ENCODE data around the gene HES5.
A peak's percentile ranks its signal among the peaks of the same experiment; 100 is the strongest.

HES5 gene

GRCh38 chr1:2561898-2562895, 32.1 kb upstream of the HES5 start:
- H3K9me3 ChIP-seq (ENCODE audit: insufficient read depth, low read length): no peaks in the 10 kb centered on the region
- peaks cover 5% of the 10 kb centered on the region for H3K4me1 ChIP-seq (ENCODE audit: low read length)
- H3K27me3 ChIP-seq (ENCODE audit: low read depth, low read length): no peaks in the 10 kb centered on the region
- H3K9ac ChIP-seq (ENCODE audit: low read length): no peak overlapping the region
- H3K4me2 ChIP-seq (ENCODE audit: low read length): no peak overlapping the region
- H3K4me3 ChIP-seq (ENCODE audit: low read length): no peak overlapping the region
- no peaks in the 10 kb centered on the region for H4K20me1 ChIP-seq (ENCODE audit: insufficient read depth, low read length)
- H3K36me3 ChIP-seq (replicated peaks; ENCODE audit: low read depth, low read length): peaks cover 14% of the 10 kb centered on the region
- H2AFZ ChIP-seq (ENCODE audit: low read depth, low read length): no peak overlapping the region
- H3K27ac ChIP-seq (ENCODE audit: low read length): no peak overlapping the region
- no peaks in the 10 kb centered on the region; the same call in 1 of the 2 replicates for H3K79me2 ChIP-seq (ENCODE audit: low read length)
- TF ChIP-seq CTCF (IDR thresholded peaks at IDR 0.05; ENCODE audit: low read depth, low read length) (peak; percentile 34; the same call in 1 of the 2 replicates), EZH2phosphoT487 (IDR thresholded peaks at IDR 0.05; ENCODE audit: low read depth) (no peak)

- Histone ChIP-seq H4K20me1 (ENCODE audit: insufficient read depth, low read length) (no peaks in the 10 kb centered on the region), H3K9me3 (ENCODE audit: insufficient read depth, low read length) (no peaks in the 10 kb centered on the region), H3K27me3 (ENCODE audit: low read depth, low read length) (no peaks in the 10 kb centered on the region), H3K79me2 (ENCODE audit: low read length) (no peaks in the 10 kb centered on the region; the same call in 1 of the 2 replicates), H3K27ac (ENCODE audit: low read length) (no peak overlapping the region), H3K9ac (ENCODE audit: low read length) (no peak overlapping the region), H3K4me1 (ENCODE audit: low read length) (peaks cover 11% of the 10 kb centered on the region), H2AFZ (ENCODE audit: low read depth, low read length) (no peak overlapping the region), H3K36me3 (replicated peaks; ENCODE audit: low read depth, low read length) (peaks cover 14% of the 10 kb centered on the region), H3K4me3 (ENCODE audit: low read length) (no peak overlapping the region), H3K4me2 (ENCODE audit: low read length) (no peak overlapping the region)
- no peak for TF ChIP-seq EZH2phosphoT487 (IDR thresholded peaks at IDR 0.05; ENCODE audit: low read depth)
These were observed 31.4 kb upstream of the HES5 start for GRCh38 chr1:2561446-2561845.

- no peak overlapping the region for H3K27ac ChIP-seq (ENCODE audit: low read length)
- peaks cover 14% of the 10 kb centered on the region for H3K36me3 ChIP-seq (replicated peaks; ENCODE audit: low read depth, low read length)
- H3K9ac ChIP-seq (ENCODE audit: low read length): no peak overlapping the region
- H3K79me2 ChIP-seq (ENCODE audit: low read length): no peaks in the 10 kb centered on the region; the same call in 1 of the 2 replicates
- no peaks in the 10 kb centered on the region for H4K20me1 ChIP-seq (ENCODE audit: insufficient read depth, low read length)
- H3K9me3 ChIP-seq (ENCODE audit: insufficient read depth, low read length): no peaks in the 10 kb centered on the region
- no peak overlapping the region for H3K4me3 ChIP-seq (ENCODE audit: low read length)
- peaks cover 17% of the 10 kb centered on the region for H3K4me1 ChIP-seq (ENCODE audit: low read length)
- H3K27me3 ChIP-seq (ENCODE audit: low read depth, low read length): no peaks in the 10 kb centered on the region
- H3K4me2 ChIP-seq (ENCODE audit: low read length): no peak overlapping the region
- no peak overlapping the region for H2AFZ ChIP-seq (ENCODE audit: low read depth, low read length)
- TF ChIP-seq EZH2phosphoT487 (IDR thresholded peaks at IDR 0.05; ENCODE audit: low read depth) (no peak), CTCF (IDR thresholded peaks at IDR 0.05; ENCODE audit: low read depth, low read length) (no peak)
These were observed 30.4 kb upstream of the HES5 start for GRCh38 chr1:2560299-2561073.

- Histone ChIP-seq H3K79me2 (ENCODE audit: low read length) (no peaks in the 10 kb centered on the region; the same call in 1 of the 2 replicates), H3K9ac (ENCODE audit: low read length) (no peak overlapping the region), H3K4me1 (ENCODE audit: low read length) (peaks cover 24% of the 10 kb centered on the region), H2AFZ (ENCODE audit: low read depth, low read length) (no peak overlapping the region), H3K4me2 (ENCODE audit: low read length) (no peak overlapping the region), H3K36me3 (replicated peaks; ENCODE audit: low read depth, low read length) (peaks cover 14% of the 10 kb centered on the region), H3K9me3 (ENCODE audit: insufficient read depth, low read length) (no peaks in the 10 kb centered on the region), H3K4me3 (ENCODE audit: low read length) (no peak overlapping the region), H3K27ac (ENCODE audit: low read length) (no peak overlapping the region), H4K20me1 (ENCODE audit: insufficient read depth, low read length) (no peaks in the 10 kb centered on the region), H3K27me3 (ENCODE audit: low read depth, low read length) (no peaks in the 10 kb centered on the region)
- TF ChIP-seq EZH2phosphoT487 (IDR thresholded peaks at IDR 0.05; ENCODE audit: low read depth) (no peak), CTCF (IDR thresholded peaks at IDR 0.05; ENCODE audit: low read depth, low read length) (no peak)
These were observed 29.6 kb upstream of the HES5 start for GRCh38 chr1:2559509-2560298.
